ENCODE data around the gene AKR1E2.
A peak's percentile ranks its signal among the peaks of the same experiment; 100 is the strongest.

AKR1E2 gene

DNA sequence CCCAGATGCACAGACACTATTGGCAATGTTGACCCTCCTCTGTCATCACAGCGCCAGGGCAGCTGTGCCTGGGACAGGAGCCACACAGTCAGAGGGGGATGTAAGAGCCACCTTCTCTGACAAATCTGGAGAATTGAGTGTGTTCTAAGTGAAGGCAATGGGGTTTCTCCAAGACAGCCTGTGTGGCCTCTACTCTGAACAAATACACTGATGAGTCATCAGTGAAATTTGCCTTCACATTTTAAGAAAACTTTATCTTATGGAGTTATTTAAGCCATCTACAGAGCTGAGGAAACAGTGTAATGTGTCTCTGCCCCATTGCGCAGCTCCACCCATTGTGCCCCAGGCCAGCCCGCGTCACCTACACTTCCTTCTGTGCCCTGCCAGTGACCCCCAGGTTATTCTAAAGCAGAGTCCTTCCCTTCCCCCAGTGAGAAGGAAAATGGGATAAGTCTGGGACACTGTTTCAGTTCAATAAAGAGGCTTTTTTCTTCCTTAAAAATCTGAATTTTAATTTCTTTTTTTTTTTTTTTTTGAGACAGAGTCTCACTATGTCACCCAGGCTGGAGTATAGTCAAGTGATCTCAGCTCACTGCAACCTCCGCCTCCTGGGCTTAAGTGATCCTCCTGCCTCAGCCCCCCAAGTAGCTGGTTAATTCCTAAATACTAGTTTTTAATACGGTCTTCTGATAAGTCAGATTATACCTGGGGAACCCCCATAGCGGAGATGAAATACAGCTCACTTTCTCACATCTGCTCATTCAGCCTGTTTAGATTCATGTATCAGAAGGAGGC, 21.8 kb downstream of the AKR1E2 start:
- no peak for DNase-seq

DNA sequence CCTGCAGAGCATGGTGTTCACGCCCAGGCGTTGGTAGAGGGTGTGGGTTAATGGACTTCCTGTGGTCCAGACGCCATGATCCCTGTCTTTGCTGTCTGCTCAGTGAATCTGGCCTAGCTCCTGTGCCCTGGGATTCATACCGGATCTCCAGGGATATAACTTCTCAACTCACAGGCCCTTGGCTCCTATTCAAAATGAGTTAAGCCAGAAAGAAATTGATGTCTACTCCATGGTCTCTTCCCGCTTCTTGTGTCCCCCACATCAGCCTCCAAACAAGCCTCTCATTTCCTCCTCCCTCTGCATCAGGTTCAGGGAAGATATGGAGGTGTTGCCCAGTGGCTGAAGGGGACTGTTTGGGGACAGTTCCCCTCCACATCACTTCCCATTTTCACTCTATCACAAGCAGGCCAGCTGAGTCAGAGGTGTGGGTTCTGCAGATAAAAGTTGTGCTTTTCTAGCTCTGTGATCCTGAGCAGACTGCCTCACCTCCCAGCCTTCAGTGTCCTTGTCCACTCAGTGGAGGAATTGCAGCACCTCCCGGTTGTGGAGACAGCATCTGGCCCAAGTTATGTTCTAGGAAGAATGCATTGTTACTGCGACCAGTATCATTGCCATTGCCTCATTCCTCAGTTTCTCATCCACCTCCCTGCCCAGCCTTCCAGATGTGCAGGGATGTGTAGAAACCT, 22.5 kb downstream of the AKR1E2 start:
- DNase-seq: no peak

DNA sequence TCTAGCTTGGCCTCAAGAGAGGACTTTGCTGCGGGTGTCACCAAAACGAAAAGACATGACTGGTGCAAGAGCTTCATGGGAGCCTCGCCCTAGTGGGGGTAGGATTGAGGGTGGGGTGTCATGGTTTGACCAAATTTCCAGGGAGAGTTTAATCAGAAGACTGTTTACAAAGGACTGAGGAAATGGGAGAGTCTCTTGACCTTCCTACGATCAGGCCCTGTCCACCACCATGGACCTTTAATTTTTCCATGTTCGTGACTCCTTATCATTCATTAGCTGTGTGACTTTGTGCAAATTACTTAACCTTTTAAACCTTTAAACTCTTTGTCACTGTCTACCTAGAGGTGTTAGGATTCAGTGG, 23.0 kb downstream of the AKR1E2 start:
- no peak for DNase-seq

DNA sequence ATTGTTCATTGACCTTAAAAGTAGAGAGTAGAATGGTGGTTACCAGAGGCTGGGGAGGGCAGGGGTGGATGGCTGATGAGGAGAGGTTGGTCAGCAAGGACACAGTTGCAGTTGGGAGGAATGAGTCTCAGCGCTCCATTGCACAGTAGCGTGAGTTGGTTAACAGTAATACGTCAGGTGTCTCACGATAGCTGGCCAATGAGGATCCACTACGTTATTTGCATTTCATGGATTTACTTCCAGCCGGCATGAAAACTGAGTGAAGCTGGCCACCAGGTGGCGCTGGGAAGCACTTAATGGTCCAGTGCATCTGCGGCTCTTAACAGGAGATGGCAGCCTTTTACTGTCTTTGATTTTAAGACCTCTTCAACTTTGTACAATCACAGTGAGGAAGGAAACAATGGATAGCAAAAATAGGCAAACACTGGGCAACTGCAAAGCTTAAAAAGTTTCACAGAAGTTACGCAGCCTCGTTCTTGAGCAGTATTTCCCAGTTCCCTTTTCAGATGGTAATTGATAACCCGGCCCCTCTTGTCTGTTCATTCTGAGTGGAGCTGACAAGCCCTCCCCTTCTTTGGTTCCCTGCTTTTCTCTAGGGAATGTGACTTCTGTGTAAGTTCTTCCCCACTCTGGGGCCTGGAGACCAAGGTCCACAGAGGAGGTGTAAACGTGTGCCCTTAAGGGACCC, 23.7 kb downstream of the AKR1E2 start:
- peak; percentile 80 for DNase-seq

DNA sequence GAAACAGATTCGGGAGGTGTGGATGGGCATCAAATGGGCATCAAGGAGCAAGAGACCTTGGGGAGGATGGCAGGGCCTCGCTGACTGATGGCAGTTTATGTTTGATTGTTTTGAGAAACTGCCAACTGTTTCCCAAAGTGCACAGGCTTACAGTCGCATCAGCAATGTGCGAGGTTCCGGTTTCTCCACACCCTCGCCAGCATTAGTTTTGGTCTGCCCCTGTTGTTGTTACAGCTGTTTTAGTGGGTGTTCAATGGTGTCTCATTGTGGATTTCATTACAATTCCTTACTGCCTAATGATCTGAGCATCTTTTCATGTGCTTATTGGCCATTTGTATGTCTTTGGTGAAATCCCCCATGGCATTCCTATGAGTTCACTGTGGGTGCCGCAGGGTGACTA, 24.4 kb downstream of the AKR1E2 start:
- no peak for DNase-seq

DNA sequence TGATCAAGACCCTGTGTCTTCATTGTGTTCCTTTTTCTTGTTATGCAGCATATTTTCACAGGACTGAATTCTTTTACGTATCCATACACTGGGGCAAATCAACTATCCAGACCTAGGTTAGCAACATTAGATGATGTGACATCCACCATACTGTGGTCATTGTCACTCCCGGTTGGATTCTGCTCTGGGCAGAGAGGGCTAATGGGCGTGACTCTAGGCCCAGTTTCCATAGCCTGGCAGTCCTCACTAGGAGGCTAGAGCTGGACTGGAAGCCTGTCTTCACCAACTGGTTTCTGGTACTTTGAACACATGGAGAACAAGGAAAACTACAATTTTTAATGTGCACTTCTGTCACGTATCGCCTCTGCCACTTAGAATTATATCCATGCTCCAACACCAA, 25.2 kb downstream of the AKR1E2 start:
- no peak for DNase-seq

DNA sequence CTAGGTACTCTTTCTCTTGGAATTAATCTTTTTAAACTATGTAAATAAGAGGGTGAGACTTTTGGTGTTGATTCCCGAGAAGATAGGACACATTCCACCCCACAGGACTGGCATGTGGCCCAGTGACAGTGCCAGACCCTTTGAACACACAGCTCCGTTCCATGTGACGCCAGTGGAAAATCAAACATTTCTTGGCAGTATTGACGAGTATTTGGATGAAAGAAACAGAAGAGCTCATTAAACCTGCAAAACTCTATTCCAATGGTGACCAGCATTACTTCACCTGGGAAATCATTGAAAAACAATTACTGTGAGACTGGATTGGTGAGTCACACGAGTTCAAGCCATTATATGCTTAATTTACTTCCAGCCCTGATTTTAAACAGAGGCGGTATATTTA, 25.8 kb downstream of the AKR1E2 start:
- no peak for DNase-seq

DNA sequence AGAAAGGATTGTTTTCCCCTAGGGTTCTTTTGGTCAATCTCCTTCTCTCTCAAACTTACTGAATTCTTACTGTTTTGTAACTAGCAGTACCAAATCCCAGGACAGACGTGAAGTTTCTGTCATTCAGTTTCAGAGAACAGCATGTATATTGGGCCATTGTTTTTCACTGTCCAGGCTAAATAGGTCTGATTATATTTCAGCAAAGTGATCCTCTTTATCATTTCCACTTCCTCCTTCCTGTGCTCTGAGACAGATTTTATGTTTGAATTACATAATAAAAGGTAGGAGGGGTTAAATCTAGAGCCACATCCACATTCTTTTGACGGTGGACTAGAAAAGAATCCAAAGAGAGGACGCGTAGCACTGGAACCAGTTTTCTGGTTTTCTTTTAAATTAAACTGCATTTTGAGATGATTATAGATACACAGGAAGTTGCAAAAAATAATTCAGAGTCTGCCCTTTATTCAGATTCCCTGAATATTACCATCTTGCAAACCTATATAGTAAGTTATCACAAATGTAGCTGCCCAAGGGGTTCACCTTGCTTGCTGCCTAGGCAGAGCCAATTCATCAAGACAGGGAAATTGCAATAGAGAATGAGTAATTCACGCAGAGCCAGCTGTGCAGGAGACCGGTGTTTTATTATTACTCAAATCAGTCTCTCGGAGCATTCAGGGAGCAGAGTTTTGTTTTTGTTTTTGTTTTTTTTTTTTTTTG, 40.1 kb downstream of the AKR1E2 start:
- no peak for DNase-seq

DNA sequence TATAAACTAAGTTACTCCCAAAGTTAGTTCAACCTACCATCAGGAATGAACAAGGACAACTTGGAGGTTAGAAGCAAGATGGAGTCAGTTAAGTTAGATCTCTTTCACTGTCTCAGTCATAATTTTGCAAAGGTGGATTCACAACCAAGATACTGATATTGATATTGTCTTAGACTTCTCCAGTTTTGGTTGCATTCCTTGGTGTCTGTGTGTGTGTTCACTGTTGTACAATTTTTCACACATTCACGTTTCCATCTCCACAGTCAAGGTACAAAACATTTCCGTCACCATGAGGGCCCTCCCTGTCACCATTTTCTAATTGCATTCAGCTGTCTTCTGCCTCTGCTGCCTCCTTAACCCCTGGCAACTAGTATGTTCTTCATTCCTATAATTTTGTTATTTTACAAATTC, 41.1 kb downstream of the AKR1E2 start:
- no peak for DNase-seq

DNA sequence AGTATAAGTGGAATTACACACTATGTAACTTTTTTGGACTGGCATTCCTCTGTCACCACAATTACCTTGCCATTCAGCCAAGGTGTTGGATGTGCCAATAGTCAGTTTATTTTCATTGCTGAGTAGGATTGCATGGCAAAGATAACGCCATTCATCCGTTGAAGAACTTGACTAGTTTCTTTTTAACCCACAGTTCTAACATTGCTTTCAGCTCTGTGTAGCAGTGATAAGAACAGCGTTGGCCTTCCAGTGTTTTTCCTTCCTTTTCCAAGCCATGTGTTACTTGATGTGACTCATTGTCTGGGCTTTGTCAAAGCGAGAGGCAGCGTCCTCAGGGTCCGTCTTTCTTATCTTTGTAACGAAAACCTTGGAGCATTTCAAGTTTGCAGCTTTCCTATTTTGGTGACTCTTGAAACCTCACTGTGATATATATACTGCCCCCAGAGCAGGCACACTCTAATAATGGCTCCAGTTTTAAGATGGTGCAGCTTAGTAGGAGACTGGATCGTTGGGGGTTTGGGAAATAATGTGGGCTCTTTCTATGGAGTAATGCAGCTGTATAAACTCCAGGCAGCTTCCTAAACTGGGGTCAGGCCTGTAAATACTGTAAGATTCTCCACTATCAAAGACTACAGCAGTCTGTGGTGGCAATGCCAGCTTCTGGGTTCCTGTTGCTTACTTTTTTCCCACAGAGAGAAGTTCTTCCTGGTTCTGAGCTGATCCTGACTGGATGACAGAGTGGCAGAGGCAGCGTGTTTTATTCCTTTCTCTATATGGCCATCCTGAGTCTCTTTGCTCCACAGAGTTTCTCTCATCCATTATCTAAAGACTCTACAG, 41.7 kb downstream of the AKR1E2 start:
- DNase-seq: no peak

DNA sequence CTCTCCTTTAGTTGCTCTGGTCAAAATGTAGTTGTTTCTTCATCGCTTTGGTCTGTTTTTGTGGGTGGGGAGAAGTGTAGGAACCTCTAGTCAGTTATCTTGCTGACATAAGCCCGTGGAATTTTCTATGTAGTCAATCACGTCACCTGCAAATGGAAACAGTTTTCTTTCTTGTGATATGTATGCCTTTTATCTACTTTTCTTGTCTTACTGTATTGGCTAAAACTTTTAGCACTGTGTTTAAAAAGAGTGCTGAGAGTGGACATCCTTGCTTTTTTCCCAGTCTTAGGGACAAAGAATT, 42.3 kb downstream of the AKR1E2 start:
- DNase-seq: no peak

DNA sequence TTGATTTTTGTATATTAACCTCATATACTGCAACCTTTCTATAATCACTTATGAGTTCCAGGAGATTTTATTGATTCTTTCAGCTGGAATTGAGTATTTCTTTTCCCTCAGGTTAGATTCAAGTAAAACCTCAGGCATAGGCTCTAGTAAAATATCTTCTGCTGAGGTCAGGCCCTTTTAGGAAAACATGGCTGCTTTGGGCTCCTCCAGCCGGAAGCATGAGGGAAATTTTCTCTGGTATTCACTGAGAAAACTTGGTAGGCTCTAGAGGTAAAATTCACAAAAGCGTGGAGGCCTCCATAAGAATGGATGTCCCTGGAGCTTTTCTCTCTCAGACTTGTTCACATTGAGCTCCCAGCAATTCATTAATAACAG, 56.7 kb downstream of the AKR1E2 start:
- DNase-seq: no peak

DNA sequence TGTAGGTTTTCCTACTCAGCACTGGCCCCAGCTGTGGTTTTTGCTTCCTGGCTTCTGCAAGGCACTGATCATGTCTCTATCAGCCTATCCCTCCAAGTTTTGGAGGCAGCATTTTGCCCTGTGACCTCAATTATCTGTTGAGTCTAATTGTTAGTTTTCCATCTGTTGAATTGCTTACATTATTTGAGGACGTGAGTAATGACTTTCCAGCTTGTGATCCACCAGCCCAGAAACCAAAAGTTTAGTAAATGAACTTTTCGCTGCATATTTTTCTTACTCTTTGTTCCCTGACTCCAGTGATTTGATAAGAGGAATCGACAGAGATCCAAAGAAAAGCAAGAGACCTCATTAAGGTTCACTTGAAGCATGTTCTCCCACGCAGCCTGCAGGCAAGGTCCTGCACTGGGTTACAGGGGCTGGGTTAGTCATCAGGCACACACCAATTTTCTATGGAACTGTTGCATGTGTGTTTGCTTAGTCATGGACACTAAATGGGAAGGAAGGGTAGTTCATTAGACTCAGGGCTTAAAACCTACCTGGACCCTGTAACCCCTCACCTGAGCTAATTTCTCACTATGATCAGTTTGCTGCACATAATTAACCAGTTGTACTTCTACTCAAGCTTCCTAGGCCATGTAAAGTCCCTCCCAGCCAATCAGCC, 57.2 kb downstream of the AKR1E2 start:
- no peak for DNase-seq

DNA sequence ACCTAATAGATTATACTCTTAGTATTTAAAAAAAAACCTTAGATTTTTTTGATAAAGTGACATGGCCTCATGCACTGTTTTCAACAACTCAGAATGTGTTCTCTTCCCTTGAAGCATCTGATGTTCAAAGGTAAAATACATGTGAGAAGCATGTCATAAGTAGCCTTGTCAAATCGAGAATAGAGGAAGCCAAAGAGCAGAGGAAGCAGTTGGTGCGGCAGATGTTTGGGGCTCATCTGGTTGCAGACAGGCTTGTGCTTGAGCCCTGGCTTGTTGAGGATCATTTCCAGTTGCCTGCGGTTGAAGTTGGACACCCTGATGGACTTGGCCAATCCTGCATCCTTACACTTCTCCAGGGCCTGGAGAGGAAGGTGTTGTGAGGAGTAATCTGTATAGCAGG, 59.2 kb downstream of the AKR1E2 start:
- DNase-seq: peak; percentile 24

DNA sequence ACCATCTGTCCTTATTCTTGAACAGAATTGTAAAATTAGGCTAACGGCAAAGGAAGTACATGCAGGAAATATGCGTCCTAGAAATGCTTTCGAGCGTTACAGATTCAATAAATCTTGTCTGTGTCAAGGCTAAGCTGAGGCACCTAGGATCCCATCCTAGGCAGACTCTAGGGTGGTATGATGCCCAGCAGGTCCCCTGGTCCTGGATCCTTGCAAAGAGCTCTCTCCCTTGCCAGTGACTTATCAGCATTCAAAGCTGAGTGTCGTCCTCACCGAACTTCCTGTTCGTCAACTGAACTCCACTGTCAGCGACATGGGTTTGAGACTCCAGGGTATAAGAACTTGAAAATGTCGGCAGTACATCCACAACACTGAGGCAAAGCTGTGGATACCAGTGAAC, 61.5 kb downstream of the AKR1E2 start:
- DNase-seq: no peak

DNA sequence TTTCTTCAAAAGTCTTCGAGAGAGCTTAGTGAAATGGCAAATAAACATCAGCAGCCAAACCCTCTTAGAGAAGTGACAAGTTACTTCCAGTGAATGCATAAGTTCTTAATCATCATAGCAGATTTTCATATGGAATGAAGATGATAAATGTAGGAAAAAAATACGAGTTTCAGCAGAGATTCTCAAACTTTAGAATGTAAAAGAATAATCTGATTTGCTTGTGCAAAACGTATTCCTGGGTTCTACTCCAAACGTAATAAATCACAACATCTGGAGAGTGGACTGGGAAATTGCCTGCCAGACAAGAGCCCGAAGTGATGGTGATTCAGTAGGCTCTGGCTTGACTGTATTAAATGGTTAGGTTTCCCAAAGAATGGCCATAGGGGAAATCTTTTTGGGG, 62.2 kb downstream of the AKR1E2 start:
- no peak for DNase-seq

DNA sequence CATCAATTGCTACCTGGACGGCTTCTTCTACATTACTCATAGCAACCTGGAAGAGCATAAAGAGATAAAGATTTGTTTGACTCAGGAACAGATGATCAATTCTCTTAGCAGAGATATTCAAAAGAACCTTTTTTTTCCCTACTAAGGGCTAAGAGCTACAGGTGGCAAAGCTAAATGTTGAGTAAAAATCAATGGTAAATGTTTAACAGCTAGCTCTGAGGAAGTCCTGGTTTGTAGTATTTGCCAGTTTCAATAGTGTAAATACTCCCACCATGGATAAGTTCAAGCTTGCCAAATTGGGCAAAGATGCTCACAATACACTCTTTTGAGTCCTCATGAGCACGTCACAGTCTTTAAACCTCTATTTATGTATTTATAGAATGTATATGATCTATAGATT, 64.0 kb downstream of the AKR1E2 start:
- no peak for DNase-seq

DNA sequence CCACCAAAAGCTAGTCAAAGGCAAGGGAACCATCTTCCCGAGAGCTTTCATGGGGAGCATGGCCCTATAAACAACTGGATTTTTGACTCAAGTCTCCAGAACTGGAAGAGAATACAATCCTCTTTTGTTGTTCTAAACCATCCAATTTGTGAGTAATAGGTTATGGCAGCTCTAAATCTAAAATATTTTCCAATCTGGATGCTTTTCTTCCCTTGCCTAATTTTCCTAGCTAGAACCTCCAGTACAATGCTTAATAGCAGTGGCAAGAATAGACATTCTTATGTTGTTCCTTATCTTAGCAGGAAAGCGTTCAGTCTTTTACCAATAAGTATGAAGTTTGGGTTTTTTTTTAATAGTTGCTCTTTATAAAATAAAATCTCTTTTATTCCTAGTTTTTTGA, 66.7 kb downstream of the AKR1E2 start:
- no peak for DNase-seq

DNA sequence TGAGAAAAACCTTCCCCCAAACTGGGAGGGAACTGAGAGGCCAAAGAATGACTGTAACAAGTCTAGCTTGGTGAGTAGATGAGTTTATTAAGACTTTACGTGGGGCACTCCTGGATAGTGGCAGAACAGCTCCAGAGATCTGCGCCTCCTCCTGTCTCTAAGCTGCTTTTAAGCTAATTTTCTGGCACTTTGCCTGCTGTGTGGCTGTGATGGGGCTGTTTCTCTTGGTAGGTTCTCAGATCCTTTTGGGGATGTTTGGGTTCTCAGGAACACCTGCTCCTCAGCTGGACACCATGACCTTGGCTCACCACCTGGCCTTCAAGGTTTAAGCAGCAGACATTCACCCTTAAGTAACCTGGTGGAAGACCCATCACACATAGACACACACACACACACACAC, 68.3 kb downstream of the AKR1E2 start:
- no peak for DNase-seq
